GM18519 (cell line): Measurements from ENCODE around the gene SLC10A6.
"Not testable (repeated sequence)": the region's sequence is repeated elsewhere in the genome, so short reads cannot be mapped to it uniquely, and the experiment has no call there.

Source experiments
- ATAC-seq: cut with Tn5 transposase; IDR thresholded peaks from one replicate; pipeline ENCODE4 v1.9.1; 2021; ENCODE audit warnings: mild to moderate bottlenecking, moderate library complexity; ENCODE audit not compliant: unreplicated experiment, low FRiP score

The SLC10A6 gene, protein sequence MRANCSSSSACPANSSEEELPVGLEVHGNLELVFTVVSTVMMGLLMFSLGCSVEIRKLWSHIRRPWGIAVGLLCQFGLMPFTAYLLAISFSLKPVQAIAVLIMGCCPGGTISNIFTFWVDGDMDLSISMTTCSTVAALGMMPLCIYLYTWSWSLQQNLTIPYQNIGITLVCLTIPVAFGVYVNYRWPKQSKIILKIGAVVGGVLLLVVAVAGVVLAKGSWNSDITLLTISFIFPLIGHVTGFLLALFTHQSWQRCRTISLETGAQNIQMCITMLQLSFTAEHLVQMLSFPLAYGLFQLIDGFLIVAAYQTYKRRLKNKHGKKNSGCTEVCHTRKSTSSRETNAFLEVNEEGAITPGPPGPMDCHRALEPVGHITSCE

DNA sequence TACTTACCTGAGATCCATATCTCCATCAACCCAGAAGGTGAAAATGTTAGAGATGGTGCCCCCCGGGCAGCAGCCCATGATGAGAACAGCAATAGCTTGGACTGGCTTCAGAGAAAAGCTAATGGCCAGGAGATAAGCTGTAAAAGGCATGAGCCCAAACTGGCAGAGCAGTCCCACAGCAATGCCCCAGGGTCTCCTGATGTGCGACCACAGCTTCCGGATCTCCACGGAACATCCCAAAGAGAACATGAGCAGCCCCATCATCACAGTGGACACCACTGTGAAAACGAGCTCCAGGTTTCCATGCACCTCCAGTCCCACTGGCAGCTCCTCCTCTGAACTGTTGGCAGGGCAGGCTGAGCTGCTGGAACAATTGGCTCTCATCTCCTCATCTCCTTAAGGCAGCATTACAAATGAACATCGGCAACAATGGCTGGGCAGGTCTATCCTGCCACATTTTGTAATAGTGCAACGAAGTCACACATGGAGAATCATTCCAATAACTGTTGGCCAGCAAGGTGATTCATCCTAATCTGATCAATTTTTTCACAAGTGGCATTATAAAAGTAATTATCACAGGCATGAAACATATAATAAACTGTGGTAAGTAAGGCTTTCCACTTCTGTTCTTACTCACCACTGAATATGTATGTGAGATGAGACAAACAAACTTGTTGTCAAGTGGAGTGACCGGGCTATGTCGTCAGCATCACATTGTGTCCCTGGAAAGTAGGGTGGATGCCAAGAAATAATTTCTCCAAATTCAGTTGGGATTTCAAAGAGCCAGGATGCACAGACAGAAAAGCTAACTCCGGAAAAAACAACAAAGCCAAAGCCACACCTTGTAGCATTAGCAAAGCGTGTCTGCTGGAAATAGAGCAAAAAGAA is at the start of gene SLC10A6:
Gene SLC10A6, minus strand, starts transcription at position 653 of the 888 bp plus-strand sequence. Its CDS starts 269 bp downstream, at position 384.
- no peak for ATAC-seq

DNA sequence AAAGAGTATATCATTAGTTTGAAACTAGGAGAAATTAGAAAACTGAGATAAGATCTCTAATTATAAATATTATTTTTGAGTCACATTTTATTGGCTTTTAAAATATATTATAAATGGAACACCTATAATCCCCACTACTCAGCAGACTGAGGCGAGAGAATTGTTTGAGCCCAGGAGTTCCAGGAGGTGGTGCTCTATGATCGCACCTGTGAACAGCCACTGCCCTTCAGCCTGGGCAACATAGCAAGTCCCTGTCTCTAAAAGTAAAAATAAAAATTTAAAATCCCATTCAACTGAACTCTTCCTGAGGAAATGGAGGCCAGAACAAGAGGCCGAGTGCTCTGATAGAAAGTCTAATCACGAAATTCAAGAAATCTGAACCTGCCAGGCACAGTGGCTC is 49.4 kb upstream of the SLC10A6 start:
- no peak for ATAC-seq

DNA sequence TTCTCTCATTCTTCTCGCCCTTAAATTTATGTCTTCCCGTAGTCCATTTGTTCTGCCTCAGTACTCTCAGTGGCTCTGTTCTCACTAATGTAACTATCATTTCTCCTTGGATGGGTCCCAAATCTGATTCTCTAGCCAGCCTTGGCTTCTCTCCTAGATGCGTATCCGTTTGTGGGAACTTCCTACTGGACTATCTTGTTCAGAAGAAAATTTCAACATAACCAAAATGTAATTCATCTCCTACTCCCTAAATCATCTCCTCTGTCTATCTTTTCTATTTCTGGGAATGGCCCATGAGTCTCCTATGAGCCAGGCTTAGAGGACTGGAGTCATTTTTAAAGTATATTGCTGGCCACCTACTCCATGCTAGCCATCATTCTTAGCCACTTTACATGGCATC is 47.4 kb upstream of the SLC10A6 start:
- ATAC-seq, result no peak

DNA sequence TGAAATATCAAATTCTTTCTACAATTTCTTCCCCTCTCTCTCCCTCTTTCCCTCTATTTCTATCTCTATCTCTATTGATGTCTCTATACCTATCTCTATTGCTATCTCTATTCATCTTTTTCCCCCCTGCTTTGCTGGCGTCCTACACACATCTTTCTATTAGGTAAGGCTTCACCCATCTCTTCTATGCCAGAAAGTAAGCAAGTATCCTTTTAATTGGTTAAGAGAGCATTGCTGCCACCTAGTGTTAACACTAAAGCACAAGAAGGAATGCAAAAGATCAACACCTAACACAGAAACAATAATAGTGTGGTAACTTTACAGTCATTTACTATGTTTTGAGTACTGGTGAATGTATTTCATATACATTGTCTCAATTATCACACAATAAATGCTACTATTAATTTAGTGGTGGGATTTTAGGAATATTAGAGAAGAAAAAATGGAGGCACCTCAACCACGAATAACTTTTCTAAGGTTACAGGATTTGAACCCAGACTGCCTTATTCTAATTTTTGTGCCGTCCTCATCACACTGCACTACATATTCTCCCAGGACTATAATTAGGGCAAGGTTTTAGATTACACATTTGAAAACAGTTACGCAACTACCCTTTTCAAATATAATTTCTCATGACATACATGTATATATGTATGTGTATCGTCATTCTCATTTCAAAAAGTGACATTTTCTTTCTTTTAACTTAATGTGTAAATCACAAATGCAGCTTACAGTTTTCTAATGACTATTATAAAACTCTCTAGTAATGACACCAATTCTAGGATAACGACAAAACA is 46.7 kb upstream of the SLC10A6 start:
- peak; percentile 59 for ATAC-seq

DNA sequence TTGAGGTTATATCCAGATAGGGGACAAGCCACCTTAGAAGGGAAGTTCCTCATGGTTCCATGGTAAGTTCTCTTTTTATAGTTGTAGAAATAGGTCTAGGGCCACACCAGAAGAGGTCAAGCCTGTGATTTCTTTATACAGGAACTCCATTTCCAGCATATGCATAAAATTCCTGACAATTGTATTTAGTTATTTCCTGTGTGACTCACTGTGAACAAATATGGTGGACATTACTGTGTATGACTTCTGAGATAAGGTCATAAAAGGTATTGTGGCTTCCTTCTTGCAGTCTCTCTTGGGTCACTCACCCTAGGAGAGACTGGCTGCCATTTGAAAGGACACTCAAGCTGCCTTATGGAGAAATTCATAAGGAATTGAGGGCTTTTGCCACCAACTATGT is 45.3 kb upstream of the SLC10A6 start:
- ATAC-seq, result no peak

DNA sequence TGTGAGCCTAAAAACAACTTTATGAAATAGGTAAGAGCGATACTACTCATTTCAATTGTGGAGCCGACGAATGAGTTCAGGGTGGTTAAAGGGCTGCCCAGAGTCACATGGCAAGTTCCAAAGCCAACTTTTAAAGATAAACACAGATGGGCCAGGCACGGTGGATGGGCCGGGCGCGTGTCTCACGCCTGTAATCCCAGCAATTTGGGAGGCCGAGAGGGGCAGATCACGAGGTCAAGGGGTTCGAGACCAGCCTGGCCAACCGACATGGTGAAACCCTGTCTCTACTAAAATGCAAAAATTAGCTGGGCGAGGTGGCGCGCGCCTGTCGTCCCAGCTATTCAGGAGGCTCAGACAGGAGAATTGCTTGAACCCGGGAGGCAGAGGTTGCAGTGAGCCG is 44.0 kb upstream of the SLC10A6 start:
- no peak for ATAC-seq

DNA sequence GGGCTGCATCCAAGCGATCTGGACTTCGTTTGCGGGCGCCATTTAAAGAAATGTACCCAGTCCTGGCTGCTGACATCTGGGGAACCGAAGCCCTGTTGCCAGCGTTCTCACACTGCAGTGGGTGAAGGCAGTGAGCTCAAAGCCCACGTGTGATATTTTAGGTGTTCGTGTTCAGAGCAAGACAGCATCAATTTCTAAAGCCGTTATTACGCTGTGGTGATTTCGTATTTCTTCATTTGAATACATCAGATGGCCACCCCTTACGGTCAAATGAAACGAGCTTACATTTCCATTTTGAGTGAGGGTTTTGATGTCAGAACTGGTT is 43.4 kb upstream of the SLC10A6 start:
- ATAC-seq, result peak; percentile 6

DNA sequence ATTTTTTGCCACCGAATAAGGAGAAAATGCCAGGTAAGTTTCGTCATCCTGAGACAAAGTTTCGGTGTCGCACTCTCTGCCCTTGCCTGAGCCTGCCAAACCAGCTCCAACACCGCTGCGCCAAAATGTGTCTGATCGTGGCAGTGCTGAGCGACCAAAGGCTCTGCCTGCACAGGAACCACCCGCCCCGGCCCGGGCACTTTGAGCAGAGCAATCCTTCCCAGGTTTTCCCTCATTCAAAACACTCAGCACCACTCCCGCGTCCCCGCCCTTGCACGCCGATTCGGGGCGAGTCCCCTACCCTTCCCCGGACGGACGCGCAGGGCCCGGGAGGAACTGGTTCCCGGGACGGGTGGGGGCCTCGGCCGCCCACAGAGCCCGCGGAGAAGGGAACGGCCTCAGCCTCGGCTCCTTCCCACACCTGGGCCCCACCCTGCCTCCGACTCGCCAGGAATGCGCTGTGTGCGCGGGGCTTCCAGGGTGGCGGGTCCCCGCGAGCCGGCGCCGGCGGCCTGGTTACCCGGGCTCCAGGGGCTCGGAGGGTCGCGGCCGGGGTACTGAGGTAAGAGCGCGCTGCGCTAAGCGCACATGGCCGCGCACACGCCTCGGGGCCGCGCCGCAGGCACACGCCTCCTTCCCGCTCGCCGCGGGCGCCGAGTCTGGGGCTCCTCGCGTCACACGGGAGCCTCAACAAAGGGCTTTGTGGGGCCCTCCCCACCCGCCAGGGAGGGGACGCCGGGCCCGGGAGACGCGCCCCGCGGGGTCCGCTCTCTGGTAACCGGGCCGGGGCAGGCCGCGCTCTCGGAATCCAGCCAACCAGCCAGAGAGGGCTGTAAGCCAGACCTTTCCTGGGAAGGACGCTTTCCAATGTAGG is 42.8 kb upstream of the SLC10A6 start, which contains the start of gene C4orf36:
Gene C4orf36, minus strand, starts transcription at position 661 of the 874 bp plus-strand sequence. CDS start 902 bp downstream, outside the sequence.
- ATAC-seq, result peak; percentile 38

DNA sequence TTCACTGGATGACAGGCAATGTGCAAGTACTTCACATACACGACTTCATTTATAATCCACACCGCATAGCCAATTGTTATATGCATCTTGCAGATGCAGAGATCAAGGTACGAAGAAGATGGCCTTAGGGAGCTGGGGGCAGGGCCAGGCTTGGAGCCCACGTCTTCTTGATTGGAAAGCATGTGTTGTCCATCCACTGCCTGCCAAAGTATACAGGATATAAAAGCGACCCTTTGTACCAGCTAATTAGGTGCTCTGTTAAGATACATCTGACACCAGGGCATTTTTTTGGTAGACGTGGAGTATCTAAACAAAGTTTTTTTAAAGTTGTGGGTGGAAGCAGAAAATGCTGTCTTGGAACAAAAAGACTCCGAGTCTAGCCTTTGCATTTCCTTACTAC is 41.6 kb upstream of the SLC10A6 start:
- ATAC-seq, result no peak

DNA sequence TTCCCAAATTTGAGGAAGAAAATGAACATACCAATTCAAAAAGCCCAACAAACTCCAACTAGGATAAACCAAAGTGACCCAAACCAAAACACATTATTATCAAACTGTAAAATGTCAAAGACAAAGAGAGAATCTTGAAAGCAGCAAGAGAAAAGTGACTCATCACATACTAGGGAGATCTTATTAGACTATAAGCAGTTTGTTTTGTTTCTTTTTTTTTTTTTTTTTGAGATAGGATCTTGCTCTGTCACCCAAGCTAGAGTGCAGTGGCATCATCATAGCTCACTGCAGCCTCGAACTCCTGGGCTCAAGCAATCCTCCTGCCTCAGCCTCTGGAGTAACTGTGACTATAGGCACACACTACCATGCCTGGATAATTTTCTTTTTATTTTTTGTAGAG is 30.5 kb upstream of the SLC10A6 start:
- no peak for ATAC-seq

DNA sequence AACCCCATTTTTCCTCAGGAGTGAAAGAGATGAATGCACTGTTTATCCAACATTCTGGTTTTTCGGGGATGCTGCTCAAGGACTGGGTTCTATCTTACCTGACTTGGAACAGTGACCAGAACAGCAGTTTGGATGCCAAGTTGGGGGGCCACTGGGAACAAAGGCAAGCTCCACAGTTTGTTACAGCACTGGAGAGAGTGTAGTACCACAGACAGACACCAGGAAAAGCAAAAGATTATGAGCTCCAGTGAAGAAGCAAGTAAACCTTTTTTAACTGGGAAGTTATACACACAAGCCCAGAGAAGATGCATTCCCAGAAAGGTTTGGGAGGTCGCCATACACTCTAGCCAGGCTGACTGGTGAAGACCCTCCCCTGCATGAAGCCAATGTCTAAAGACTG is 29.5 kb upstream of the SLC10A6 start:
- ATAC-seq, result no peak

DNA sequence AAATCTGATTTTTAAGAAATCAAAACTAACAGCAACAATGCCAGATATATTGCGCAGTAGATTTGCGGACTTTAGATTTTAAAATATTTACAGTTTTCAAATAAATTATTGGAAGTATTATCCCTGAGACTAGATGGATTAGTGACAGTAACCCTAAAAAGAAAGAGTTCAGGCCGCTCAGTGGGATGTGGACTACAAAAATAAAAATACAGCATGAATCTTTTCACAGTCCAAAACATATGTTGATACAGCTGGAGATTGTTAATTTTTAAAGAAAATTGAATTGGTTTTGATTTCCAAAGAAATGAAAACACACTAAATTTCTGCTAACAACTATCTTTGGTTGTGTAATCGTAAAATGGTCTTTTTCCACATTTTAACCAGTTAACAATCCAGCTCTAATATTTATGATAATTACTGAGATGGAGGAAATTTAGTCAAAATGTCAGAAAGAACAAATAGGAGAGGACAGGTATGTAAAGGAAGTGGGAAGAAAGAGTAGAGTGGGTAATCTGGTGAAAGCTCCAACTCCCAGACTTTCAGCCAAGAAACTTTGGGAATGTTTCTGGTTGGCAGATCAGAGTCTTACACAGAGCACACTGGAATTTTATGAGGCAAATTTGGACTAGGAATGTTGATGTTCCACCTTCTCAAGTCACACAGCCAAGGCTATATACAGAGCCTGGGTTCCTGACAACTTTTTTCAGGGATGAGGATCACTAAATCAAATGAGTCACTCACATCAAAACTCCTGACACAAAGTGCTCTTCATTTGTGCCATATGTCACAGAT is 27.9 kb upstream of the SLC10A6 start:
- no peak for ATAC-seq

DNA sequence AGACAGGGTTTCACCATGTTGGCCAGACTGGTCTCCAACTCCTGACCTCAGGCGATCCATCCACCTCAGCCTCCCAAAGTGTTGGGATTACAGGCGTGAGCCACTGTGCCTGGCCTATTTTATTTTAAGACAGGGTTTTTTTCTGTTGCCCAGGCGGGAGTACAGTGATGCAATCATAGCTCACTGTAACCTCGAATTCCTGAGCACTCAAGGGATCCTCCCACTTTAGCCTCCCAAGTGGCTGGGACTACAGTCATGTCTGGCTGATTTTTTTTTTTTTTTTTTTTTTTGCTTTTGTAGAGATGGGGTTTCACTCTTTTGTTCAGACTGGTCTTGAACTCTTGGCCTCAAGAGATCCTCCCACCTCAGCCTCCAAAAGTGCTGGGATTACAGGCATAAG is 26.3 kb upstream of the SLC10A6 start:
- ATAC-seq, result not testable (repeated sequence)

DNA sequence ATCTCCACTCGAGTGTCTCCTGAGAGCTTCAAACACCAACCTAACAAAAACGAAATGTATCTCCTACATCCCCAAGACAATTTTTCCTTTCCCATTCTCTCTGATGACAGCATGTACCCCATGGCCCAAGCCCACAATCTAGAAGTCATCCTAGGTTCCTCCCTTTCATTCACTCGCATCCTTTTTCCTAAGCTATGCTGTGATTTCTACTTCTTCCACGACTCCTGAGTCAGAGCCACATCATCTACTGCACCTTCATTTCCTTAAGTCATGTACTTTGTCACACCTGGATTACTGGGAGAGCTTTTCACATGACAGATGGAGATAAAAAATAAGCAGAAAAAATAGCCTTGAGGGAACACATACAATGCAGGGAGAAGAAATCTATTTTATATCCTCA is 23.0 kb upstream of the SLC10A6 start:
- ATAC-seq, result no peak

DNA sequence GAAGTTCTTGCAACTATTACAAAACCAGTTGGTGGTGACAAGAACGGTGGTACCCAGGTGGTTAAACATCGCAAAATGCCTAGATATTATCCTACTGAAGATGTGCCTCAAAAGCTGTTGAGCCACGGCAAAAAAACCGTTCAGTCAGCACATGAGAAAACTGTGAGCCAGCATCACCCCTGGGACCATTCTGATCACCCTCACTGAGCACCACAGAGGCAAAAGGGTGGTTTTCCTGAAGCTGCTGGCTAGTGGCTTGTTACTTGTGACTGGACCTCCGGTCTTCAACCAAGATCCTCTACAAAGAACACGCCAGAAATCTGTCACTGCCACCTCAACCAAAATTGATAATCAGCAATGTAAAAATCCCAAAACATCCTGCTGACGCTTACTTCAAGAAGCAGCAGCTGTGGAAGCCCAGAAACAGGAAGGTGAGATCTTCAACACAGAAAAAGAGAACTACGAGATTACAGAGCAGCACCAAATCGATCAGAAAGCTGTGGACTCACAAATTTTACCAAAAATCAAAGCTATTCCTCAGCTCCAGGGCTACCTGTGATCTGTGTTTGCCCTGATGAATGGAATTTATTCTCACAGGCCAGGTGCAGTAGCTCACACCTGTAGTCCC is 21.4 kb upstream of the SLC10A6 start:
- ATAC-seq, result no peak

DNA sequence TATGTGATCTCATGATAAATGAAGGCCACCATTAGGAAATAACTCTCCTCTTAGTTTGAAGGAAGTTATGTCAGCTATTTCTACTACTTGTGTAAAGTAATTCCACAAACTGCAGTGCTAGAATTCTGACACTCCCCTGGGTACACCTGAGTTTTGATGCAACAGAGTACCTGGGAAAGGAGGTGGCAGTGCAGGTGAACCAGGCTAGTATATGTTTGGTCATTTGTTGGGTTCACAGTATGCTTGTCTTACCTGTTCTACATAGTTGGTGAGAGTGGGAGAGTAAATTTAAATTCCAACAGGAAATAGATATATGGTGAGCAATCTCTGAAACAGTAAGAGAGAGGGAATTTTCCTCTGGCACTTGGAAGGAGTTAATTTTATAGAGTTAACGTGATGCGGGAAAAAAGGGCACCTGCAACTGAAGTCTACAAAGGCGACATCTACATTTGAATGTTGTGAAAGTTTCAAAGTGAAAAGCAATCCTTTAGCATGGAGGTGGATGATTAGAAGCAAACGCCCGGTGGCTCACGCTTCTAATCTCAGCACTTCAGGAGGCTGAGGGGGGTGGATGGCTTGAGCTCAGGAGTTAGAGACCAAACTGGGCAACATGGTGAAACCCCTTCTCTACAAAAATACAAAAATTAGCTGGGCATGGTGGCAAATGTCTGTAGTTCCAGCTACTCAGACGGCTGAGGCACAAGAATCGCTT is 8.3 kb upstream of the SLC10A6 start:
- no peak for ATAC-seq

DNA sequence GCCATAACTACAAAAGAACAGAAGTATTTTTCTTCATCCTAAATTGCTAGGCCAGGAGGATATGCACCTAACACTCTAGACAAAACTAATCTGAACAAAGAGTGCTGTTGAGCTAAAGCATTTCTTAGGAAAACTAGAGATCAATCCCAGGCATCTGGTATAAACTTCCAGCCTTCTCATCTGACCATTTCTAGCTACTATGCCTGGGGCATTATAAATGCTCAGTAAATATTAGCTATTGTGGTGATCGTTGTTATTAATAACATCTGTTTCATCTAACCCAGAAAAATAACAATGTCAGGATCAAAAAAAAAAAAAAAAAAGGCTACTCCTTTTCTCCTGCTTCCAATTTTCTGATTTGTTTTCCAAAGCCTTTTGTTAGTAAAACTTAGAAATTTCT is 7.7 kb upstream of the SLC10A6 start:
- ATAC-seq, result no peak

DNA sequence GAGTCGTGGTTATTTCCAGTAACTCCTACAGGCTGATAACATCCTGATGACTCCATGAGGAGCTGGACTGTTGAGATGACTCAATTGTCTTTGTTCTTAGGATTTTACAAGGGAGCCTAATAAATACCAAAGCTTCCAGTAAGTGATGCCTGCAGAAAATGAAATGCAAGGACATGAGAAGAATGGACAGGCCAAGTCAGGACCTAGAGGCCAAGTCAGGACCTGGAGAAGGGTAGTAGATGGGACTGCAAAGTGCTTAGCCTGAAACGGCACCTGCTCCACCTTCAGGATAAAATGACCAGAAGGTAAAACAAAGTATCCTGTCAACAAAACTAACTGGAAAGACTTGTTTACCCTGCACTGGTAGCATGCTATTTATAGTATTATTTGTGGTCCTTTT is 6.4 kb upstream of the SLC10A6 start:
- no peak for ATAC-seq
